Retina (tissue), 1 donor: ENCODE results near the gene RASGRP2.
A peak's percentile ranks its signal among the peaks of the same experiment; 100 is the strongest.

ENCODE experiments used
- DNase-seq: peaks from one replicate; pipeline ENCODE4 v3.0.0-alpha.2; 2016

Gene RASGRP2

DNA sequence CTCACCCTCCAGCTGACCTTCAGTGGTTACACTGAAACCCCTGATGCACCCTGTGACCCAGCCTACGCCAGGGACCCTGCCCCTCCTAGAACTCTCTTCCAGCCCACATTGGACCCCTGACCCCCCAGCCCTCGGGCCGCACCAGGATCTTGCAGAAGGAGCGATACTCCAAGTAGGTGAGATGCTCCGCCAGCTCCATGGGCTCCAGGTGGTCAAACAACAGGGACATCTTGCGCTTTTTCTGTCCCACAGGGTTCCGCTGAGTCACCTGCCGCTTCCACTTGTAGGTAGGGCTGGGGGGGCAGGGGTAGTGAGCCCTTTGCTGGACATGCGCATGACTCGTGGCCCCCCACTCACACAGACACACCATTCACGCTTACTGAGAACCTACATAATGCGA, 4.1 kb downstream of the RASGRP2 start:
- DNase-seq, result no peak

DNA sequence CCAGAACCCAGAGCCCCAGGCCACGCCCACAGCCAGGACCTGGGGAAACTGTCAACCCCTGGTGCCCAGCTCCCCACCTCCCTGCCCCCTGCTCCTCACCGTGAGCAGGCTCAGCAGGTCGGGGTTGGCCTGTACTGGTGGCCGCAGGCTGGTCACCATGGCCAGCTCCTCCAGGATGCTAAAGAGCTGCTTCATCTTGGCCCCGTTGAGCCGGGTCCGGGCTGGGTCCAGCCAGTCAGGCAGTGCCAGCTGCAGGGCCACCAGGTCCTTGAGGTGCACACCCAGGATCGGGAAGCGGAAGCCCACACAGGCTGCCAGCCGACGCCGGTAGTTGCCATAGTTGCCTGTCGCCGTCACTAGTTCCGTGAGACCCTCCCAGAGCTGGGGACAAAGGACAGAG, 7.3 kb downstream of the RASGRP2 start:
- DNase-seq, result no peak

DNA sequence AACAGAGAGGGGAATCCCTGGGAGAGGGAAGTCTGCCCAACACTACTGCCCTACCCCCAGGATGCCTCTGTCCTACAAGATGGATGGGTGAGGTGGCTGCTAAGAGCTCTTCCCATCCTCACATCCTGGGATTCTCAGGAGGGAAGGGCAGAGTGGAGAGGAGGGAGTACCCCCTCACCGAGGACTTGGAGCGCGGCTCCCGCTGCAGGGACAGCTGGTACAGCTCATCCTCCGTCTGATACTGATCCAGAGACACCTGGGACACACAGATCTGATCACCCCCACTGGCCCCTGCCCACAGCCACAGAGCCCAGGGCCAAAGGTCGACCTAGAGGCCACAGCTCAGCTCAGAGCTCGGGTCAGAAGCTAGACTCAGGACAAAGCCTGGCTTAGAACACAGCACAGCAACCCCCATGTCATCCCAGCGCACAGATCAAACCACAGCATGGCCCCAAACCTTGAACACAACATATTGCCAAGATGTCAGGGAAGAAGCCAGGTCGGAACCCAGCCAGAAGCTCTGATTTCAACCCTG, 8.2 kb downstream of the RASGRP2 start:
- no peak for DNase-seq

DNA sequence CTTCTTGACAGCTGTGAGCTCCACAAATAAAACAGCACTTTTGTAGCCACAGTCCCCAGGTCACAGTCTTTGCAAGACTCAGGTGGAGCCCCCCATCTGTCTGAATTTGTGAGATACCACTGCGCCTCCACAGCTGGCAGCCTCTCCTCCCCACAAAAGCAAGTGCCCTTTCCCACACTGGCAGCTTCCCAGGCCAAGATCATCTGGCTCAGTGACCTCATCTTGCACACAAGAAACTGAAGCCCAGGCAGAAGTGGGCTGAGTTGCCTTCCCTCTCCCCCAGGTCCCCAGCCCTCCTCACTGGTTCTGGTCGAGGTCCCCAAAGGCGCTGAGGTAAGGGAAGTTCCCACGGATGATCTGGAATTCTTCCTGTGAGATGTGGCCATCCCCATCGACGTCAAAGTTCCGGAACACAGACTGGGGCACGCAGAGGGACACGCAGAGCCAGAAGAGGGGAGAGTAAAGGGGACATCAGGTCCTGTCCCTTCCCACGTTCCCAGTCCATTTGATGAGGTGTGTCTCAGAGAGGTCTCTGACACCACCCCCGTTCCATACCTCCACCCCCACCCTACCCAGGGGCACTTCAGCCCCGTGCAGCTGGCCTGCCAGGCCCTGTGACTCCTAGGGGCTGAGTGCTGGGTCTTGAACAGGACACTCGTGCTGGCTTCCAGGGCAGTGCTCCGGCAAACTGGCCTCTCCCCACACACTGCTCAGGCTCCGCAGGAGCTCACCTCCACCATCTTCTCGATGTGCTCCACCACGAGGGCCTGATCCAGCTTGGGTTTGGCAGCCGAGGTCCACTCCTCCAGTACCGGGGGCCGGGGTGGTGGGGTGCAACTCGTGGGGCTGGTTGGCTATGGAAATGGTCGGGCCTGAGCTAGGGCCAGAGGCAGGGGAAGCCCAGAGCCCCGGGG, 8.9 kb downstream of the RASGRP2 start:
- DNase-seq, result no peak

DNA sequence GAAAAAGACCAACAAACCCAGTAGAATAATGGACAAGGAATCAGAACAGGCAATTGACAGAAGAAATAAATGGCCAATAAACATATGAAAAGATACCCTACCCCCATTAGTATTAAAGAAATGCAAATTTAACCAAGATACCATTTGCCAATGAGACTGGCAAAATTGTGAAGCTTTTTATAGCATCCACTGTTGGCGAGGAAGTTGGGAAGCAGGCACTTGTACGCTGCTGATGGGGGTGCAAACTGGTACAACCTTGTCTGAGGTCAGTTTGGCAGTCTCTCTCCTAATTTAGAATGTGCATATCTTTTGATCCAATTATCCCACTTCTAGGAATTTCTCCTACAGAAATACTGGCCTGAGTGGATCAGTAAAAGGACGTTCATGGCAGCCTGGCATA, 12.3 kb downstream of the RASGRP2 start:
- DNase-seq, result no peak

DNA sequence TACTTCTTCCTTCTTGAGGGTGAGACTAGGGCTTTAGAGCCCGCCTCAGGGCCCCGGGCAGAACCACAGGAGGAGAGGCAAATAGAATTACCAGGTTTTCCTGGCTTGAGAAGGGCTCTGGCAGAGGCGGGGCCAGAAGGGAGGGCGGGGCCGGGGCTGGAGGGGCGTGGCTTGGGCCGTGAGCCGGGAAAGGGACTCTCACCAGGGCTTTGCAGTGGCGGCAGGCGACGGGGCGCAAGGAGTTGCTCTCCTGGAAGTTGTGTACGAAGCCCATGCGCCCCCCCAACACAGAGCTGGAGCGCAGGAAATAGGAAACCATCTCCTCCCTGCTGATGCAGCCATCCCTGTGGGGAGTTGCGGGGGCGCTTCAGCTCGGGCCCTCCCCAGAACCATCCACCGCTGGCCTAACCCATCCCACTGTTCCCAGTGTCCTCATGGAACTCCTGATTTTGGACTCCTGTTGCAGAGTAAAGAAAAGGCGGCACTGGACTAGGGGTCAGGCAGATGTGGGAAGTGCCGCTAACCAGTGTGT, 14.0 kb downstream of the RASGRP2 start:
- DNase-seq, result peak; percentile 50

DNA sequence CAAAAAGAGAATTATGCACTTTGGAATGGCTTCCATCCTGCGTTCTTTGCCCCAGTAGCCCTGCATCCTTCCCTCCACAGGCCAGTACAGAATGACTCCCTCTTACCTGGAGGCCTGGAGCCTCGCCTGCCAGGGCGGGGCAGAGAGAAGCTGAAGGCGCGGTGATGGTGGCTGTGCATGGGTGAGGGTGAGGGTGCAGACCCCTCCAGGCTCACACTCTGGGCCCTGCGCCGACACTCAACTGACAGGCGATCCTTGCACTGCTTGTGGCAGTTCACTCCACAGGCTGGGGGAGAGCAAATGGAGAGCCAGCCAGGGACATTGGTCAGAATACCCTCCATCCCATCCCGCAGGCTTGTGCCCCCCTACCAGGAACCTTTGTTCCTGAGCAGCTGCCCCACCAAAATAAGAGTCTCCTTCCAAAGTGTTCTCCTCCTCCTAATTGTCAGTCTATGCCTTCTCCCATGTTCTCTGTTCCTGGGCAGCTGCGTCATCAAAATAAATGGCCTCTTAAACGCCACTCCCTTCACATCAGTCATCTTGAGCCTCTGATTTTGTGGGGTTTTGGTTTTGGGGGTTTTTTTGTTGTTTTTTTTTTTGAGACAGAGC, 15.1 kb downstream of the RASGRP2 start:
- DNase-seq, result no peak

DNA sequence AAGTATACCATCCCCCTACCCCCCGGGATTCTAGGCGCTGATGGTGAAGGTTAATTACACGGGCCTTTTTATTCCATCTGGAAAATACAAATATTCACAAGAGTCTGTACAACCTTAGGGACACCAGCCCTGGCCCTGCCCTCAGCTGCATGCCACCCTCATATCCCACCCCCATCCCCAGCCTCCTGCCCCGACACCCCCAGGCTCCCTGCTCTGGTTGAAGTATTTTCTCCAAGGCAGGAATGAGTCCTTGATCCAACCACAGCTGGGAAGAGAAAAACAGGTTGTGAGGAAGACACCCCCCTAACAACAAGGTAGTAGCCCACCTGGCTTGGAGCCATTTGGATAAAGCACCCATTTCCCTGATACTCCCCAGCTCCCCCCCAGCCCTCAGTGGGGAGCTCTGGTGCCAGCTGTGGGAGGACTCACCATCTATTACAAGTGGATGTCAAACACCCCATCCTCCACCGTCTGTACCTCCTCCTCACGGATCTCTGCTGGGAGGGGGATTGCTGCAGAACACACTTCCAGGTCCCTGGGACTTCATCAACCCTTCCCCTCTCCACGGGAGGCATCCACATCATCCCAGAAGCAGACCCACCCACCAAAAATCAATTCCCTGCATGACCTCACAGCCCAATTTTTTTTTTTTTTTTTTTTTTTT, 16.9 kb downstream of the RASGRP2 start:
- no peak for DNase-seq

DNA sequence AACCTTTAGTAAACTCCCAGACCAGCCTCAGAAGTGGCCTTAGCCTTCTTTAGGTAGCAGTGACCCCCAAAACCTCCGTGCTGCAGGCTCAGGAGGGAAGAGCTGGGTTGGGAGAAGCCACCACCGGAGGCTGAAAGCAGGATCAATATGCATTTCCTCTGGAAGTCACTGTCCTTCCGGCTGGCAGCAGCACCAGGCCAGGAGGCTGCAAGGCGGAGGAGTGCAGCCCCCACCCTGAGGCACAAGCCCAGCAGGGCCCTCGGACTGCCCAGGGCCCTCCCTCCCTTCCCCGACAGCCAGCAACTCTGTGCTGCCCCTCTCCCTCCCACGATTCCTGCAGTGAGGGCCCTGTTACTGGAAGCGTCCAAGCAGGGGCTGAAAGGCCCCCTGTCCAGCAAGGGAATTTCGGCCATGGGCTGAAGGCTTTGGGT, 17.7 kb downstream of the RASGRP2 start:
- DNase-seq, result peak; percentile 64

DNA sequence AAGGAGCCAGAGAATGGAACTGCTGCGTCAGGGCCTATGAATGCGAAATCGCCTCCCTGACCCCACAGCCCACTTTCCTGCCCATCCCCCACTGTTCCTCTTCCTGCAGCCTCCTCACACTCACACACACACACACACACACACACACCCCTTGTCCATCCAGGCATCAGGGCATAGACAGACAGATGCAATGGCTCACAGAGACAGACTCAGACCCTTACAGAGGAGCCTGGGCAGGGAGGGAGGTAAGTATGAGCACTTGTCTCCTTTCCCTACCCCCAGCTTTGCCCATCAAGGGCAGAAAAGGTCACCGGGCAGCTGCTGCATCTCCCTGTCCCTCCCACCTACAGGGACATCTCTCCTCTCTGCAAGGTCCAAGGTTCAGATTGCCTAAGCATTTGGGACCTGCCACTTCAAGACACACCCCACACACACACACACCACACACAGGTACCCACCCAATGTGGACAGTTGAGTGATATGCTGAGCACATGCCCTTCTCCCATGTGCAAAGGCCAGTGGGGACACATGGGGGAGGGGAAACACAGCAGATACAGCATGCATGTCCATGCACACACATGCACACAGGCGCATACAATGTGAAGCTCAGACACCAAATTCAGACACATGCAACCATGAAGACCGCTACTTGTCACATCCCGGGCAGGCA, 18.9 kb downstream of the RASGRP2 start:
- DNase-seq, result peak; percentile 65

DNA sequence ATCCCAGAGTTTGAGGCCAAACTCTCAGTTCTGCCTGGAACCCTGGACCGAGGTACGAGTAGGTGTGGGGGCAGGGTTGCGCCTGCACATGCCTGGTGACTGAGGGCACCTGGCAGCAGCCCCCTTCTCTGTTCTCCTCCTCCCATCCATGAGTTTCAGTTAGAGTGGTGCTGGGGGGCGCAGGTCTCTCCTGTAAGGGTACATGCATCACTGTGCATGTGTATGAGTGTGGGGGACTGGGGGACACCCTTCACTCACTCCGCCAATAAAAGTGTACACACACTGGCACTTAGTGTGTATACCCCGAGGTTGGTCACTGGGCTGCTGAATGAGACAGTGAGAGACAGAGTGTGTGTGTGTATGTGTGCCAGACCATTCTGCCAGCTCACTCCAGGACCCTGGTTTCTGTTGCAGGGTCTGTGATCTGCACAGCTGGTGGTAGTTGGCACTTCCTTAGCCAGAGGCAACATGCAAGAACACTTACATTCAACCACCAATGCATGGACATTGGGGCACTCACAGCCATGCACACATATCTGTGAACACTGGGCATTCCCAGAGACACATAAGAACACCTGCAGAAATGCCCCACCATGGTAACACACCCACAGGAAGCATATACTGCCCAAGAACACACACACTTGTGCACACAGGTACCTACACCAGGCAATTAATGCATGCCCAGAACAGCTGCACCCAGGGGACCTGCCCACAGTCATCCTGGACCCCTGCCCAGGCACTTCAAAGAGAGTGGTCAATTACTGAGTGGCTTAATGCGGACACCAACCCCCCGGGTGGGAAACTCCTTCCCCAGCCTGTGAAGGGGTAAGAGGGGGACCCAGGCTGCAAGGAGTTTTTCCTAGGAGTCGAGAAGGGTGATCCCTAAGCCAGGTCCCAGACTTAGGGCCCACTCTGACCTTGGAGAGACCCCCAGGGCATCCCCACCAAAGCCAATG, 19.8 kb downstream of the RASGRP2 start:
- no peak for DNase-seq

DNA sequence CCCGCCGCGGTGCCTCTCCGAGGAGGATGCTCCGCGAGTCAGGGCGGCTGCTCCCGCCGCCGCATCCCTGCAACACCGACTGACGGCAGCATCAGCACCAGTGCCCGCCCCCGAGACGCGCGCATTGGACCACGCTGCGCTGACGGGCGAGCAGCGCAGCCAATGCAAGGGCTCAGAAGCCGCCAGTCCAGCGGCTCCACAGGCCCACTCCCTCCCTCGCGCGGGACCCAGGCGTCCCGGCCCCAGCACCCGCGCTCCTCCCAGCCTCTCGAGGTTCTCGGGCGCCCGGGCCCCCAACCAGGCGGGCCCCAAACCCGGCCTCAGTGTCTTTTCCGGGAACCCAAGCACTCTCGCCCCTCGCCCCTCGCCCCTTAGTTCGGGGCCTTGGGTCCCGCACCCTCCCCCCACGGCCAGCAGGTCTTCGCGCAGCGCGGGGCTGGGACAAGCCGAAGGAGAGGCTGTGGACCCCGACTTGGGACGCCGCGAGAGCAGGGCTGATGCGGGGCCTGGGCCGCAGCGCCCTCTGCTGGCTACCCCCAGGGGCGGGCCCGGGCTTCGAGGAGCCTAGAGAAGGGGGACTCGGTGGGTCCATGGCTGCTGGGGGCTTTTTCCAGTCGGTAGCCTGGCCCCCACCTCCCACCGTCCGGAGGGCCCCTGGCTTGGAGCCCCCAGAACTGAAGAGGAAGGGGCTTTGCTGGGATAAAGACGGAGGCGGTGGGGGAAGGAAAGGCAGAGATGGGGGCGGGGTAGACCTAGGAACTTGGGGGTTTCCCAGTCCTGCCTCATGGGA, 20.6 kb downstream of the RASGRP2 start, which contains the start of gene NRXN2:
Gene NRXN2, minus strand, starts transcription at position 81 of the 790 bp plus-strand sequence. CDS start 9,498 bp downstream, outside the sequence.
- DNase-seq, result peak; percentile 93

DNA sequence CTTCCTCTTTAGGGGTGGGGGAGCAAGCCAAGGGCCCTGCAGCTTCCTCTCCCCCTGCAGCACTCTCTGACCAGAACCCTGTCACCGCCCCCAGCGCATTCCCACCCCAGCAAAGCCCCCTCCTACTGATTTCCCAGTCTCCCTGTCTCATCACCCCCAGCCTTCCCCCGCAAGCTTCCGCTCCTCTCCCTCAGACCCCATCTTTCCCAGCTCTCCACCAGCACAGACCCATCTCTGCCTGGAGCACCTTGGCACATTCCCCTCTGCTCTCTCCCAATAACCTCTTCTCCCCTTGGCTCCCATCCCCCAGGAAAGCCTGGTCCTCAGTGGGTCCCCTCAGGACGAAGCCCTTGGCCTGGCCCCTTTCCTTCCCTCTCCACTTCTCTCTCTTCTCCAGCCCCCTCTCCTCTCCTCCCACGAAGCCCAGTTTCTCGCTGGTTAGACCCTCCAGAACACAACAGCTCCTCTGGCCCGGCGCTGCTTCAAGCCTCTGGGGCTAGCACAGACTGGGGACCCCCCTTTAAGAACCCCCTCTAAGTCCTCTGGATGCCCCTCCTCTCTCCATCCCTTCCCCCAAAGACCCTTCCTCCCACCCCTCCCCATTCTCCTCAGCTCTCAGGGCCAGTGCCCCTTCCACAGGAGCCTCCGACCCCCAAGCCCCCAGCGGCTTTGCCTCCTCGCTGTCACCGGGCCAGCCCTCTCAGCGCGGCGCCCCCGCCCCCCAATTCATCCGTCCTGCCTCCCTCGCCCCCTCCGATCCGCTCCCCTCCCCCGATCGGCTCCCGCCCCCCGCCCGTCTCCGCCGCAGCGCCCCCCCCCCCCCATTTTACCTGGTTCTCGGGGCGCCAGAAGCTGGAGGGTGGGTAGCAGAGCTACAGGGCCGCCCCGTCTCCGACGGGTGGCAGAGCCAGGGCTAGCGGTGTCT, 21.5 kb downstream of the RASGRP2 start:
- peak; percentile 47 for DNase-seq

DNA sequence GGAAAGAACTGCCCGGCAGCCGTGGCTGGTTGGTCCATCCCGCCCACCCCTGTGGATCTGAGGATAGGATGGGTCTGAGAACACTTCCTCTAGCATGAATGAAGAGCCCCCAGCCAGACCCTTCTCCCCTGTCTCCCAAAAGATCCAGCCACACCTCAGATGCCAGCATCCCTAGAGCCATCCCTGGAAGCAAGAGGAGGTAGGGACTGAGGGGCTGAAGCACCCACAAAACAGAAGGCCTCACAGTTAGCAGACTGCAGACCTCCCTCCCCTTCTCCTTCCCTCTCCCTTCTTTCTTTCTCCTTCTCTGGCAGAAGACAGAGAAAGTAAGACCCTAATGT, 22.6 kb downstream of the RASGRP2 start:
- no peak for DNase-seq

DNA sequence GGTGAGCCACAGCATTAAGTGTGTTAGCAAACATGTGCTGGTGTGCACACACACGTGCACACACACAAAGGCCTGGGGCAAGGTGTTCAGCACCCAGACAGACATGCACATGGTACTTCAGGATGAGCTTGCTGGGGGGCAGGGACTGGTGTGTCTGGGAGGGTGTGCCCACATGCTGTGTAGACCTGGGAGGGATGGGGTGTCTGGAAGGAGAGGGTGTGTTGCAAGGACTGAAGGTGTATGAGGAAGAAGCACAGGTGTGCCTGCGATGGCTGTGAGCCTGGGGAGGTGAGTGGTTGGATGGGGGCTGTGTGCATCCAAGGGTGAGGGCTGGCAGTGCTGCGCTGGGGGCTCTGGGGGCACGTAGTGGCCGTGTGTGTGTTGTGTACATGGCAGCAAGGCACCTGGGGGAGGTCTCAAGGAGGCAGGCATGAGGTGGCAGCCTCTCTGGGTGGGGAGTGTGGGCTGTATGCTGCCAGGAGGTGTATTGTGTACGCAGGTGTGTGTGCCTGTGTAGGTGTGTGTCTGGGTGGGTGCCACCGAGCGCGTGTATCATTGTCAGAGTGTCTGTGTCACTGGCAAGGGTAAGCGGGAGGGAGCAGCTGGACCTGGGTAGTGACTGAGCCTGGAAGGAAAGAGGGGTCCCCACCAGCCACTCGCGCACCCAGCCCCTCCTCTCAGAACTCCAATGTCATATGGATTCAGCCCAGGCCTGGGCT, 23.1 kb downstream of the RASGRP2 start:
- DNase-seq, result no peak

DNA sequence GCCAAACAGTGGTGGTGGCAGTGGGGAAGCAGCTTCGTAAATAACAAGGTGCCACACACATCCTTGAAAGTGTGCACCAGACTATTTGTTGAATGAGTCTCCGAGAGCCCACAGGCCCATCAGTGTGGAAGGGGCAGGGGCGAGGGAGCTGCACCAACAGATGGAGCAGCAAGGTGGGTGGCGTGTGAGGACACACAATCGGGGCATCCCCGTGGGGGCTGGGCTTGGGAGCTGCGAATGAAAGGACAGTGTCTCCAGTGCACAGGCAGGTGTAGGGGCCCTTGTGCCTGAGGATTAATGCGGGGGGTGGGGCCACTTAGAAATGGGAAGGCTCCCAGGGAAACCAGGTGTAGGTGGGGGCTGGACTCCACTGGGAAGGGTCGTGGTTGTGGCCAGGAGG, 23.8 kb downstream of the RASGRP2 start:
- DNase-seq, result no peak

DNA sequence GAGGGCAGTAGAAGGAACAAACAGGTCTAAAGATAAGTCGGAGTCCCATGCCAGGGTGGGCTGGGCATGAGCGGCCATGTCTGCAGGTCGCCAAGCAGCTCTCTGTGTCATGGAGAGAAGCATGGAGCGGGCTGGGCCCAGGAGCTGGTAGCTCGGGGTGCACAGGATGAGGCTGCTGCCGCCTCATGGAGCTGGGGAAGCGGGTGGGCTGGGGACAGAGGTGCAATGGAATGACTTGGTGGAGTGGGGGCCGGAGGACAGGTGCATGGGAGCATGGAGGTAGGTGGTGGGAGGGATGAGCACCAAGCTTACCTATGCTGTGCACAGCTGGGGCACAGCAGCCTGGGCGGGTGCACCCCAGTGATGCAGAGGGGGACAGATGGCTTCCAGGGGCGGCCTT, 24.5 kb downstream of the RASGRP2 start:
- no peak for DNase-seq

DNA sequence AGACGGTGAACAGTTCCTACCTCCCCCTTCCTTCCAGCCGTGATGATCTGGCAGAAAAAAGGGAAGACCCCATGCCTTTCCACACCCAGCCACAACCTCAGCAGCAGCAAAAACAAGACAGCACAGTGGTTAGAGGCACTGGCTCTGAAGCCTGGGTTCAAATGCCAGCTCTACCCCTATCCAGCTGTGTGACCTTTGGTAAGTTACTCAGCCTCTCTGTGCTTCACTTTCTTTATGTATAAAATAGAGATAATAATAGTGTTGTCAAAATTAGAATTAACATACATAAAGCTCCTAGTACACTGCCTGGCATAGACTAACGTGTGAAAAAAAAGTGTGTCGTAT, 25.2 kb downstream of the RASGRP2 start:
- DNase-seq, result no peak
